Measurements from ENCODE around the gene LCP1. TPM values are rescaled to one million over a fixed set of nuclear protein-coding genes. Genes with fewer than 3 reads are reported as not detected.
A peak's percentile ranks its signal among the peaks of the same experiment; 100 is the strongest.

The LCP1 gene
- total and polyA plus RNA-seq, 2 of the 13 experiments (the other 11 are each of a cell fraction or from before 2014, with no cell fraction given): 1.6 TPM

- 94% methylated on average over 4 of the region's 4 CpGs for WGBS (ENCODE audit: low lambda C conversion rate)
- H3K4me2 ChIP-seq (ENCODE audit: low read depth, low read length): peak overlapping the region; percentile 80
- peak overlapping the region; percentile 75; the same call in 1 of the 2 replicates for H3K9ac ChIP-seq (ENCODE audit: insufficient read depth, low read depth, low read length)
- peaks cover 89% of the 10 kb centered on the region for H3K4me1 ChIP-seq (ENCODE audit: insufficient read depth, low read length)
- H2AFZ ChIP-seq (ENCODE audit: low read length): no peak overlapping the region
- H3K4me3 ChIP-seq (replicated peaks in 1 of 3; ENCODE audit: insufficient read depth in 1 of 3, low read depth in 2 of 3, low read length in 3 of 3): no peak overlapping the region
- peaks cover 10 to 22% of the 10 kb centered on the region in 2 experiments for H3K36me3 ChIP-seq (replicated peaks in 1 of 2; ENCODE audit: control insufficient read depth in 1 of 2, insufficient read depth in 2 of 2, low read length in 2 of 2)
- intact Hi-C loops (cut with micrococcal nuclease; ENCODE audit: unreplicated experiment): no loop called here
- no TSS peak for BruUV-seq (replicated peaks)
- H4K20me1 ChIP-seq (ENCODE audit: insufficient read depth, low read length): 0 out of 2 replicates have a peak, but pooled peaks cover 2% of the 10 kb centered on the region
- CTCF ChIA-PET (ENCODE audit: low intra/inter-chr PET ratio, low total read pairs): no interaction called here
- ATAC-seq: no peak
- H3K9me3 ChIP-seq (ENCODE audit: low read length): no peaks in the 10 kb centered on the region
- no peak for FAIRE-seq
- H3K79me2 ChIP-seq (ENCODE audit: insufficient read depth, low read length): peaks cover 88% of the 10 kb centered on the region
- TF ChIP-seq PHF21A (CRISPR knock-in tag; IDR thresholded peaks at IDR 0.05): no peak
- TF ChIP-seq MAFF (IDR thresholded peaks at IDR 0.05; ENCODE audit: low read depth, low read length): no peak
- no peak for TF ChIP-seq HNRNPUL1 (IDR thresholded peaks at IDR 0.05; ENCODE audit: low read depth, low read length)
- TF ChIP-seq NFIB (CRISPR knock-in tag; IDR thresholded peaks at IDR 0.05; ENCODE audit: borderline replicate concordance): no peak
- no peak for TF ChIP-seq SCMH1 (CRISPR knock-in tag; IDR thresholded peaks at IDR 0.05; ENCODE audit: borderline replicate concordance)
- no peak for TF ChIP-seq CSRNP1 (CRISPR knock-in tag; IDR thresholded peaks at IDR 0.05)
- TF ChIP-seq PHF20 (CRISPR knock-in tag; IDR thresholded peaks at IDR 0.05): no peak
- TF ChIP-seq KLF15 (CRISPR knock-in tag; IDR thresholded peaks at IDR 0.05; ENCODE audit: borderline replicate concordance): no peak
- no peak for TF ChIP-seq ZBTB40 (IDR thresholded peaks at IDR 0.05)
- TF ChIP-seq ZBTB40 (CRISPR knock-in tag; IDR thresholded peaks at IDR 0.05): no peak
- no peak for TF ChIP-seq HOXA9 (CRISPR knock-in tag; IDR thresholded peaks at IDR 0.05; ENCODE audit: borderline replicate concordance)
- no peak for TF ChIP-seq ZFP36 (IDR thresholded peaks at IDR 0.05; ENCODE audit: borderline replicate concordance, low read depth, low read length, partially characterized antibody)
- TF ChIP-seq SMYD3 (CRISPR knock-in tag; IDR thresholded peaks at IDR 0.05): no peak
- no peak for TF ChIP-seq DRAP1 (CRISPR knock-in tag; IDR thresholded peaks at IDR 0.05)
- no peak for TF ChIP-seq FOSL2 (CRISPR knock-in tag; IDR thresholded peaks at IDR 0.05)
- H3K27me3 ChIP-seq (ENCODE audit: control insufficient read depth in 1 of 2, insufficient read depth in 2 of 2, low read length in 2 of 2): no peaks in the 10 kb centered on the region
- no peak for DNase-seq (ENCODE audit: low spot score)
- in situ Hi-C loops (cut with HindIII; ENCODE audit: extremely low pct_ligation_motif_present, low pct_unique_long_range_greater_than_20kb): no loop called here
- POLR2A ChIA-PET: no interaction called here
- H3K27ac ChIP-seq (ENCODE audit: extremely low read length, insufficient read depth, low read length): peak overlapping the region; percentile 87
These were observed 81.0 kb downstream of the LCP1 start for GRCh38 chr13:46101002-46101401.
